C4-2B (cell line): ENCODE results near the gene UBE2Q2.

Source experiments
- CTCF ChIP-seq: fragments of 450-650 bp; conservative IDR thresholded peaks from 2 replicates; pipeline ENCODE4 v1.5.1; 2017; ENCODE audit warnings: mild to moderate bottlenecking
- ZFX ChIP-seq: fragments of 450-650 bp; IDR thresholded peaks from 2 replicates; pipeline ENCODE4 v1.6.1; 2017

DNA sequence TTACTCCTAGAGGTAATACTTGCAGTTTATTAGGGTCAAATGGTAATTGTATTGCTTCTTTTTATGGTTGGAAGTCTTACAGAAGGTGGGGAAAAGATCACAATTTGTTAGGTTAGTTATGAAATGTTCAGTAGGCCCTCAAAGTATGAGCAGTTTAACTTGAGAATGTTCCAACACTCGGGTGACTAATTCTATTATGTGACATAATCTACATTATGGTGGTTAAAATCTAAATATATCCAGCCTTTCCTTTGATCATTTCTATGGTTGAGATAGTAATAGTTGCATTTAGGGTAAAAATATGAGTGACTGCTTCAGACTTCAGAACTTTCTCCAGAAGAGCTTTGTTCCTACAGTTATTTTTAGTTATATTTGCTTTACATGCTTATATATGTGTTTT is 40.8 kb downstream of the UBE2Q2 start:
- no peak for TF ChIP-seq CTCF
- no peak for TF ChIP-seq ZFX
